MM.1S (cell line): ENCODE results near the gene CNTRL.

ENCODE experiments used
- DNase-seq: peaks from one replicate; pipeline ENCODE4 v3.0.0-alpha.2; 2015
- H2AFZ ChIP-seq: fragments of 300-600 bp; sonication (generic); 2 replicates; pipeline ENCODE4 v1.6.0; 2016; ENCODE audit warnings: antibody characterized with exemption, low read length
- H3F3A ChIP-seq: fragments of 300-600 bp; sonication (generic); 2 replicates; pipeline ENCODE4 v1.6.1; 2016; ENCODE audit warnings: mild to moderate bottlenecking, antibody characterized with exemption, low read length, moderate library complexity, mixed read lengths; ENCODE audit not compliant: insufficient read depth
- H3K27ac ChIP-seq: fragments of 300-600 bp; sonication (generic); 2 replicates; pipeline ENCODE4 v1.5.1; 2016; ENCODE audit warnings: mild to moderate bottlenecking, low read length
- H3K27me3 ChIP-seq: fragments of 300-600 bp; sonication (generic); replicated peaks from 2 replicates; pipeline ENCODE4 v1.6.0; 2016; ENCODE audit warnings: low read length; ENCODE audit not compliant: insufficient read depth
- H3K36me3 ChIP-seq: fragments of 300-600 bp; sonication (generic); replicated peaks from 2 replicates; pipeline ENCODE4 v1.6.1; 2016; ENCODE audit warnings: mild to moderate bottlenecking, low read length, mixed read lengths; ENCODE audit not compliant: insufficient read depth
- H3K4me1 ChIP-seq: fragments of 300-600 bp; sonication (generic); 2 replicates; pipeline ENCODE4 v1.6.1; 2016; ENCODE audit warnings: low read length, mixed read lengths
- H3K4me2 ChIP-seq: fragments of 300-600 bp; sonication (generic); 2 replicates; pipeline ENCODE4 v1.6.0; 2016; ENCODE audit warnings: low read depth, low read length
- H3K4me3 ChIP-seq: fragments of 300-600 bp; sonication (generic); 2 replicates; pipeline ENCODE4 v1.5.1; 2016; ENCODE audit warnings: low read length, mixed read lengths
- H3K79me2 ChIP-seq: fragments of 300-600 bp; sonication (generic); 2 replicates; pipeline ENCODE4 v1.6.1; 2016; ENCODE audit warnings: mixed run types, low read length, mixed read lengths
- H3K9ac ChIP-seq: fragments of 300-600 bp; sonication (generic); 2 replicates; pipeline ENCODE4 v1.6.1; 2016; ENCODE audit warnings: low read length, mixed read lengths
- H3K9me2 ChIP-seq: fragments of 300-600 bp; sonication (generic); replicated peaks from 2 replicates; pipeline ENCODE4 v1.6.1; 2016; ENCODE audit warnings: mild to moderate bottlenecking, low read length, mixed read lengths; ENCODE audit not compliant: insufficient read depth
- H3K9me3 ChIP-seq: fragments of 300-600 bp; sonication (generic); replicated peaks from 2 replicates; pipeline ENCODE4 v1.6.1; 2016; ENCODE audit warnings: mild to moderate bottlenecking, low read length, mixed read lengths; ENCODE audit not compliant: insufficient read depth
- H4K20me1 ChIP-seq: fragments of 300-600 bp; sonication (generic); 2 replicates; pipeline ENCODE4 v1.6.1; 2016; ENCODE audit warnings: mild to moderate bottlenecking, low read length, moderate library complexity, mixed read lengths; ENCODE audit not compliant: insufficient read depth
- EZH2 ChIP-seq: fragments of 300-600 bp; sonication (generic); optimal IDR thresholded peaks from 2 replicates; pipeline ENCODE3; 2017; ENCODE audit warnings: low read depth, mild to moderate bottlenecking, antibody characterized with exemption, low read length, mixed read lengths
- EZH2phosphoT487 ChIP-seq: fragments of 300-600 bp; sonication (generic); IDR thresholded peaks from 2 replicates; pipeline ENCODE4 v1.6.1; 2018; ENCODE audit warnings: antibody characterized with exemption, low read length
- TF ChIP-seq, protein P1 (sequence below): fragments of 300-600 bp; sonication (generic); IDR thresholded peaks from 2 replicates; pipeline ENCODE4 v1.5.1; 2016; ENCODE audit warnings: antibody characterized with exemption, low read length, mixed read lengths

Gene CNTRL

DNA sequence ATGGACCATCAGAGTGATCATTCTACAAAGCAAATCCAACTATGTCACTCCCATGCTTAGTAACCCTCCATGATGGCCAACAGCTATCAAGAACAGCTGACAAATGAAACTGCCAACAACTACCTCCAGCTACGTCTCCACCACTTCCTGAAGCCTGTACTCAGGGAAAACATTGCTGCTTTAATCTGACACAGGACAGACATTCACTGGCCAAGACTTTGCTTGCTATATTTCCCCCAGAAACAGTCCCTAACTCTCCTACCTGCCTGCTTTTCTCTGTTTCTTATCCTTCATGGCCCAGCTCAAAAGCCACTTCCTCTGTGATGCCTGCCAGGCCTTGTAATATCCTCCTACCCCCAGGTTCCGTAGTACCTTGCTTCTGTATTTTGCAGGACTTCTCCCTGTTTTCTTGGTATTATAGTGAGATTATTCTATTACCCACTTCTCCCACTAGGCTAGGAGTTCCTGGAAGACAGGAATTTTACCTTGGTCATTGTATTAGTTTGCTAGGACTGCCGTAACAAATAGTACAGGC, 141.6 kb downstream of the CNTRL start:
- H3K4me2 ChIP-seq: no peak overlapping the region
- H3K4me3 ChIP-seq: no peak overlapping the region
- H3F3A ChIP-seq: no peaks in the 10 kb centered on the region
- no peaks in the 10 kb centered on the region for H3K36me3 ChIP-seq
- no peaks in the 10 kb centered on the region for H3K4me1 ChIP-seq
- TF ChIP-seq EZH2: no peak
- TF ChIP-seq, protein P1, sequence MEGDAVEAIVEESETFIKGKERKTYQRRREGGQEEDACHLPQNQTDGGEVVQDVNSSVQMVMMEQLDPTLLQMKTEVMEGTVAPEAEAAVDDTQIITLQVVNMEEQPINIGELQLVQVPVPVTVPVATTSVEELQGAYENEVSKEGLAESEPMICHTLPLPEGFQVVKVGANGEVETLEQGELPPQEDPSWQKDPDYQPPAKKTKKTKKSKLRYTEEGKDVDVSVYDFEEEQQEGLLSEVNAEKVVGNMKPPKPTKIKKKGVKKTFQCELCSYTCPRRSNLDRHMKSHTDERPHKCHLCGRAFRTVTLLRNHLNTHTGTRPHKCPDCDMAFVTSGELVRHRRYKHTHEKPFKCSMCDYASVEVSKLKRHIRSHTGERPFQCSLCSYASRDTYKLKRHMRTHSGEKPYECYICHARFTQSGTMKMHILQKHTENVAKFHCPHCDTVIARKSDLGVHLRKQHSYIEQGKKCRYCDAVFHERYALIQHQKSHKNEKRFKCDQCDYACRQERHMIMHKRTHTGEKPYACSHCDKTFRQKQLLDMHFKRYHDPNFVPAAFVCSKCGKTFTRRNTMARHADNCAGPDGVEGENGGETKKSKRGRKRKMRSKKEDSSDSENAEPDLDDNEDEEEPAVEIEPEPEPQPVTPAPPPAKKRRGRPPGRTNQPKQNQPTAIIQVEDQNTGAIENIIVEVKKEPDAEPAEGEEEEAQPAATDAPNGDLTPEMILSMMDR: no peak
- no peak for TF ChIP-seq EZH2phosphoT487
- no peak for DNase-seq
- H3K27ac ChIP-seq: no peak overlapping the region
- no peaks in the 10 kb centered on the region for H3K79me2 ChIP-seq
- no peaks in the 10 kb centered on the region for H3K9me2 ChIP-seq
- no peaks in the 10 kb centered on the region for H3K9me3 ChIP-seq
- no peaks in the 10 kb centered on the region for H4K20me1 ChIP-seq
- no peaks in the 10 kb centered on the region for H3K27me3 ChIP-seq
- H2AFZ ChIP-seq: no peak overlapping the region
- H3K9ac ChIP-seq: no peak overlapping the region

DNA sequence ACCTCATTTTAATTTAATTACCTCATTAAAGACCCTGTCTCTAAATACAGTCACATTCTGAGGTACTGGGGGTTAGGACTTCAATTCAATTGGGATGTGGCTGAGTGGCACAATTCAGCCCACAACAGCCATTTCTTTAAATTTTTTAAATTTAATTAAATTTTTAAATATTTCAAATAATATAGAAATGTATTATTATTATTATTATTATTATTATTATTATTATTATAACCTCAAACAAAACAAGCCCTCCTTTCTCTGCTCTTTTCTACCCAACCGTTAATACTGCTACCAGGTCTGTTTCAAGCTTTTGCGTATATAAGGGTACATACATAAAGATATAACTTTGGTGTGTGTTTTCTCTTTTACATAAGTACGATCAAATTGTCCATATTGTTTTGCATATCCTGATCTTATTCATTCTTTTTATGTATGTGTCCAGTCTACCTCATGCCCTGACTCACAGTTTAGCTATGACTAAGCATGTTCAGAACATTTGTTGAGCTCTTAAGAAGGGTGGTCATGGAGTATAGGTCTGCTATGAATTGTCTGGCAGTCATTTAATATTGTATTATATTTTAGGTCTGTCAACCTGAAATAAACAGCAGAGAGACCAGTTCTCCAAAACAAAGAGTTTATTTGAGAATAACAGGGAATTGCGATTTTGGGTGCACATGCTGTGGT, 143.0 kb downstream of the CNTRL start:
- H3K27ac ChIP-seq: no peak overlapping the region
- H3K9ac ChIP-seq: no peak overlapping the region
- no peaks in the 10 kb centered on the region for H3K79me2 ChIP-seq
- H3K27me3 ChIP-seq: no peaks in the 10 kb centered on the region
- no peak for DNase-seq
- H3F3A ChIP-seq: no peaks in the 10 kb centered on the region
- H3K4me3 ChIP-seq: no peak overlapping the region
- H3K4me2 ChIP-seq: no peak overlapping the region
- no peaks in the 10 kb centered on the region for H3K4me1 ChIP-seq
- H3K9me2 ChIP-seq: no peaks in the 10 kb centered on the region
- no peaks in the 10 kb centered on the region for H3K9me3 ChIP-seq
- TF ChIP-seq, protein P1: no peak
- TF ChIP-seq EZH2: no peak
- TF ChIP-seq EZH2phosphoT487: no peak
- H3K36me3 ChIP-seq: no peaks in the 10 kb centered on the region
- H2AFZ ChIP-seq: no peak overlapping the region
- H4K20me1 ChIP-seq: no peaks in the 10 kb centered on the region

DNA sequence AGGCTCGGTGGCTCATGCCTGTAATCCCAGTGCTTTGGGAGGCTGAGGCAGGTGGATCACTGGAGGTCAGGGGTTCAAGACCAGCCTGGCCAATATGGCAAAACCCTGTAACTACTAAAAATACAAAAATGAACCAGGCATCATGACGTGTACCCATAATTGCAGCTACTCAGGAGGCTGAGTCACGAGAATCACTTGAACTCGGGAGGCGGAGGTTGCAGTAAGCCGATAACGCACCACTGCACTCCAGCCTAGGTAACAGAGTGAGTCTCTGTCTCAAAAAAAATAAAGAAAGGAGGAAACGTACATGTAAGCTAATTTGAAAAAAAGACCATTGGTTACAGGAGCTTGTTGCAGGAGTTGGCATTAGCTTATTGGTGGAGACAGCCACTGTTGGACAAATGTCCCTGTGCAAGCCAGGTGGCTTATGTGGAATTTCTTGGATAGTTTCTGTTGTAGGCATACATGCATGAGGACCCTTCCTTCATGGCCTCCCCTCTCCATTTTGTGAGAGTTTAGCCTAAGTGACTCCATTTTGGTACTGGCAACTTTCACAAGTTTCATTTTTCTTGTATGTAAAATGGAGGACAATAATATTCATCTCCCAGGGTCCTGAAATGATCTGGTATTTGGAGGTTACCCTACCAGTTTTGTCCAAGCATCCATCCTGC, 143.7 kb downstream of the CNTRL start:
- TF ChIP-seq, protein P1: no peak
- H3K4me2 ChIP-seq: no peak overlapping the region
- no peak overlapping the region for H2AFZ ChIP-seq

More for the DNA sequence above, 143.7 kb downstream of the CNTRL start:
- no peaks in the 10 kb centered on the region for H3K79me2 ChIP-seq
- H3K36me3 ChIP-seq: no peaks in the 10 kb centered on the region
- H3K9me3 ChIP-seq: no peaks in the 10 kb centered on the region
- H4K20me1 ChIP-seq: no peaks in the 10 kb centered on the region
- no peak for DNase-seq
- H3F3A ChIP-seq: no peaks in the 10 kb centered on the region
- no peaks in the 10 kb centered on the region for H3K4me1 ChIP-seq
- no peaks in the 10 kb centered on the region for H3K27me3 ChIP-seq
- H3K4me3 ChIP-seq: no peak overlapping the region
- no peaks in the 10 kb centered on the region for H3K9me2 ChIP-seq
- H3K9ac ChIP-seq: no peak overlapping the region
- H3K27ac ChIP-seq: no peak overlapping the region
